Panc1 (cell line): ENCODE results near the gene ING2. TPM values are rescaled to one million over a fixed set of nuclear protein-coding genes. Genes with fewer than 3 reads are reported as not detected.
A peak's percentile ranks its signal among the peaks of the same experiment; 100 is the strongest.

Experiments used
- ATAC-seq: fragments of 200-7000 bp; cut with Tn5 transposase; 2 replicates; pipeline ENCODE4 v1.9.1; 2020; ENCODE audit warnings: mild to moderate bottlenecking, moderate library complexity
- BruUV-seq: library from RNA; stranded (reverse); fragments of 400-500 nt; replicated peaks from 2 replicates; lab custom pipeline; 2021; lab: Mats Ljungman, UMichigan
- CTCF ChIA-PET: fragments of 300-600 bp; sonication (Branson Sonifier 250); formaldehyde crosslinking; loops from one replicate; lab custom pipeline; 2022; ENCODE audit warnings: antibody characterized with exemption; lab: Charles Lee
- POLR2A ChIA-PET: fragments of 300-600 bp; sonication (Branson Sonifier 250); formaldehyde crosslinking; loops from one replicate; lab custom pipeline; 2022; ENCODE audit warnings: antibody characterized with exemption; lab: Charles Lee
- DNase-seq: peaks from one replicate; pipeline ENCODE4 v3.0.0-alpha.2; 2010; ENCODE audit warnings: low read depth, low spot score
- H3K27ac ChIP-seq: 2 replicates; pipeline ENCODE4 v1.5.1; 2011; ENCODE audit warnings: mild to moderate bottlenecking, low read length, inconsistent platforms
- H3K27me3 ChIP-seq: fragments of 200-500 bp; sonication (Bioruptor generic); 2 replicates; pipeline ENCODE4 v1.6.0; 2014; ENCODE audit warnings: low read length, inconsistent platforms; ENCODE audit not compliant: control insufficient read depth, insufficient read depth
- H3K36me3 ChIP-seq: fragments of 200-500 bp; sonication (Bioruptor generic); 2 replicates; pipeline ENCODE4 v1.5.1; 2014; ENCODE audit warnings: inconsistent platforms, mild to moderate bottlenecking, low read length, moderate library complexity; ENCODE audit not compliant: control insufficient read depth, insufficient read depth
- H3K4me1 ChIP-seq: 2 replicates; pipeline ENCODE4 v1.5.1; 2011; ENCODE audit warnings: inconsistent platforms, mild to moderate bottlenecking, low read length, moderate library complexity; ENCODE audit not compliant: control insufficient read depth, insufficient read depth
- H3K4me3 ChIP-seq, 2 experiments: 2 replicates each; pipeline ENCODE4 v1.5.1; 2011 to 2012; ENCODE audit warnings: low read depth in 2 of 2, low read length in 2 of 2, mild to moderate bottlenecking in 2 of 2, inconsistent platforms in 1 of 2, moderate library complexity in 1 of 2
- H3K9me3 ChIP-seq: fragments of 200-500 bp; sonication (Bioruptor generic); 2 replicates; pipeline ENCODE4 v1.5.1; 2014; ENCODE audit warnings: low read depth, mild to moderate bottlenecking, inconsistent platforms, low read length, moderate library complexity; ENCODE audit not compliant: control insufficient read depth, insufficient read depth
- POLR2AphosphoS5 ChIP-seq: IDR thresholded peaks from 2 replicates; pipeline ENCODE4 v1.6.1; 2012; ENCODE audit warnings: mild to moderate bottlenecking, low read depth, low read length, moderate library complexity
- SIN3A ChIP-seq: IDR thresholded peaks from 2 replicates; pipeline ENCODE4 v1.6.1; 2012; ENCODE audit warnings: low read depth, mild to moderate bottlenecking, low read length, moderate library complexity, borderline replicate concordance; ENCODE audit not compliant: insufficient read depth
- TCF7L2 ChIP-seq: IDR thresholded peaks from 2 replicates; pipeline ENCODE4 v1.6.1; 2011; ENCODE audit warnings: mild to moderate bottlenecking, low read depth, low read length, inconsistent platforms
- in situ Hi-C: cut with HindIII; loops from 2 replicates; pipeline ENCODE4 v1.10.0; 2016; ENCODE audit warnings: low sequenced_read_pairs, low pct_unique_long_range_greater_than_20kb
- intact Hi-C: fragments of 100-400 bp; cut with micrococcal nuclease; formaldehyde crosslinking; loops from one replicate; pipeline ENCODE4 v1.10.0; 2022; ENCODE audit not compliant: unreplicated experiment
- total RNA-seq: library from RNA; stranded (reverse); gene quantifications from one replicate; pipeline ENCODE4 v1.2.1, GENCODE V29; 2021; ENCODE audit not compliant: unreplicated experiment
- TF ChIP-seq, protein P1 (sequence below), 2 experiments: IDR thresholded peaks; 2 replicates each; pipeline ENCODE4 v1.6.1; 2011 to 2012; ENCODE audit warnings: low read depth in 2 of 2, control low read depth in 1 of 2, low read length in 1 of 2, mild to moderate bottlenecking in 1 of 2, moderate library complexity in 1 of 2; ENCODE audit not compliant: insufficient read depth in 1 of 2
- TF ChIP-seq, protein P2 (sequence below): fragments of 450-650 bp; IDR thresholded peaks from 2 replicates; pipeline ENCODE4 v1.5.1; 2017; ENCODE audit warnings: mild to moderate bottlenecking

Gene ING2
- total RNA-seq, 1 experiment from 2014 or later = 11.8 TPM

DNA sequence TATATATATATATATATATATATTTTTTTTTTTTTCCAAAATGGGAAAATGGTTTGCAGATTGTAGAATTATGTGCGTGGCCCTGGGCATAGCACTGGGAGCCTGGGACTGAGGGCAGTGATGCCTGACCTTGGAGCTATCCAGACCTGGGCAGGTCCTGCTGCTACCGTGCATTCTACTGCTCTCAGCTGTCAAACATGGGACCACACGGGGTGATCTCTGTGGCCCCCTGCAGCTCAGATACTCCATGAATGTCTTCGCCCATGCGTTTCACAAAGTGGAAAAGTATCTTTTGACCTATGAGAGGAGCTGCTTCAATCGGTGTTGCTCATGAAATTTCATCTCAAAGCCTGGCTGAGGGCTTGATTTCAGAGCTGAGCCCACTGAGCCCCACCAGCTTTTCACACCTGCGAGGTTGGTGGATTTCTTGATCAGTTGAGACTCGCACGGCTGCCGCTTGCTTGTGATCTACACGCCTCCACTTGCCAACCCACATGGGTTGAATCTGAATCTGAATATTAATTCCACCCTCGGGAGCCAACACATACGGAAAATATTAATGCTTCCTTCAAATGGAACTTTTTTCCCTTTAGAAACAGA, 35.7 kb downstream of the ING2 start:
- Histone ChIP-seq H3K4me3 (no peak overlapping the region), H3K27me3 (no peaks in the 10 kb centered on the region), H3K27ac (no peak overlapping the region), H3K4me1 (no peaks in the 10 kb centered on the region), H3K9me3 (no peaks in the 10 kb centered on the region), H3K36me3 (no peaks in the 10 kb centered on the region)
- ChIA-PET CTCF (no interaction called here), POLR2A (no interaction called here)
- TF ChIP-seq, protein P1, sequence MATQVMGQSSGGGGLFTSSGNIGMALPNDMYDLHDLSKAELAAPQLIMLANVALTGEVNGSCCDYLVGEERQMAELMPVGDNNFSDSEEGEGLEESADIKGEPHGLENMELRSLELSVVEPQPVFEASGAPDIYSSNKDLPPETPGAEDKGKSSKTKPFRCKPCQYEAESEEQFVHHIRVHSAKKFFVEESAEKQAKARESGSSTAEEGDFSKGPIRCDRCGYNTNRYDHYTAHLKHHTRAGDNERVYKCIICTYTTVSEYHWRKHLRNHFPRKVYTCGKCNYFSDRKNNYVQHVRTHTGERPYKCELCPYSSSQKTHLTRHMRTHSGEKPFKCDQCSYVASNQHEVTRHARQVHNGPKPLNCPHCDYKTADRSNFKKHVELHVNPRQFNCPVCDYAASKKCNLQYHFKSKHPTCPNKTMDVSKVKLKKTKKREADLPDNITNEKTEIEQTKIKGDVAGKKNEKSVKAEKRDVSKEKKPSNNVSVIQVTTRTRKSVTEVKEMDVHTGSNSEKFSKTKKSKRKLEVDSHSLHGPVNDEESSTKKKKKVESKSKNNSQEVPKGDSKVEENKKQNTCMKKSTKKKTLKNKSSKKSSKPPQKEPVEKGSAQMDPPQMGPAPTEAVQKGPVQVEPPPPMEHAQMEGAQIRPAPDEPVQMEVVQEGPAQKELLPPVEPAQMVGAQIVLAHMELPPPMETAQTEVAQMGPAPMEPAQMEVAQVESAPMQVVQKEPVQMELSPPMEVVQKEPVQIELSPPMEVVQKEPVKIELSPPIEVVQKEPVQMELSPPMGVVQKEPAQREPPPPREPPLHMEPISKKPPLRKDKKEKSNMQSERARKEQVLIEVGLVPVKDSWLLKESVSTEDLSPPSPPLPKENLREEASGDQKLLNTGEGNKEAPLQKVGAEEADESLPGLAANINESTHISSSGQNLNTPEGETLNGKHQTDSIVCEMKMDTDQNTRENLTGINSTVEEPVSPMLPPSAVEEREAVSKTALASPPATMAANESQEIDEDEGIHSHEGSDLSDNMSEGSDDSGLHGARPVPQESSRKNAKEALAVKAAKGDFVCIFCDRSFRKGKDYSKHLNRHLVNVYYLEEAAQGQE (IDR thresholded peaks at IDR 0.05; ENCODE audit: insufficient read depth in 1 of 2, low read depth in 2 of 2, low read length in 1 of 2) = no peak
- TF ChIP-seq, protein P2, sequence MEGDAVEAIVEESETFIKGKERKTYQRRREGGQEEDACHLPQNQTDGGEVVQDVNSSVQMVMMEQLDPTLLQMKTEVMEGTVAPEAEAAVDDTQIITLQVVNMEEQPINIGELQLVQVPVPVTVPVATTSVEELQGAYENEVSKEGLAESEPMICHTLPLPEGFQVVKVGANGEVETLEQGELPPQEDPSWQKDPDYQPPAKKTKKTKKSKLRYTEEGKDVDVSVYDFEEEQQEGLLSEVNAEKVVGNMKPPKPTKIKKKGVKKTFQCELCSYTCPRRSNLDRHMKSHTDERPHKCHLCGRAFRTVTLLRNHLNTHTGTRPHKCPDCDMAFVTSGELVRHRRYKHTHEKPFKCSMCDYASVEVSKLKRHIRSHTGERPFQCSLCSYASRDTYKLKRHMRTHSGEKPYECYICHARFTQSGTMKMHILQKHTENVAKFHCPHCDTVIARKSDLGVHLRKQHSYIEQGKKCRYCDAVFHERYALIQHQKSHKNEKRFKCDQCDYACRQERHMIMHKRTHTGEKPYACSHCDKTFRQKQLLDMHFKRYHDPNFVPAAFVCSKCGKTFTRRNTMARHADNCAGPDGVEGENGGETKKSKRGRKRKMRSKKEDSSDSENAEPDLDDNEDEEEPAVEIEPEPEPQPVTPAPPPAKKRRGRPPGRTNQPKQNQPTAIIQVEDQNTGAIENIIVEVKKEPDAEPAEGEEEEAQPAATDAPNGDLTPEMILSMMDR = no peak
- TF ChIP-seq POLR2AphosphoS5 (no peak), TCF7L2 (no peak), SIN3A (no peak)
- ATAC-seq = no peak
- in situ Hi-C loops (no loop called here), intact Hi-C loops (no loop called here)
- no peak for DNase-seq
- BruUV-seq = no TSS peak

DNA sequence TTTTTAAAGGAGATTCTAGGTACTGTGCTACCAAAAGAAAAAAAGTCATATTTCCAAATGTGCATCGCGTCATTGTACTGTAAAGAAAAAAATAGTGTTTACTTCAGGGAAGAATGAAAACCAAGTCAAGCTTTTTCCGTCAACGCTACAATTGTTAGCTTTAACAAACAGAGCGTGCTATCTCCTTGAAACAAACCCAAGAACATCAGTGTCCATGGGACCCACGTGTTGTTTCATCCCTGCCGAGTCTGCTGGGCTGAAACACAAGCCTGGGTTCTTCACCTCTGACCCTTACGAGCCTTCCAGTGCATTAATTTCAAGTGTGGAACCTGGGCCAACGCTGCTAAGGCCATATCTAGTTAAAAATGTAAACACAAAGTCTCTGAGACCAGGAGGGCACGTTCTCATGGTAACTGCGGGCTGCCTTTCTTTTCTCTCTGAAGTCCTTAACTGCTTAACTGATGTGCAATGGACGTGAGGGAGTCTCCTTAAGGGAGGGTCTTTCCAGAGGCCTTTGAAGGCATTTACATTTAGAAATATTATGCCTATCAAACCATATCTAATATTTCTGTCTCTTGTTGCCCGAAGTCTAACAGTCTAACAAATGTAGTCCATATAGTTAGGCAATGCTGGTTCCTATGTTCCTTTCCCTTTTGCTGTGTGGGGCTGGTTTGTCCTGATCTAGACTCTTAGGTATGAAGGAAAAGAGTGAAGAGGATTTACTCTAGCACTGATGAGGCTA, 36.3 kb downstream of the ING2 start:
- BruUV-seq = no TSS peak
- Histone ChIP-seq H3K4me3 (no peak overlapping the region), H3K36me3 (no peaks in the 10 kb centered on the region), H3K27ac (no peak overlapping the region), H3K27me3 (no peaks in the 10 kb centered on the region), H3K4me1 (no peaks in the 10 kb centered on the region), H3K9me3 (no peaks in the 10 kb centered on the region)
- ATAC-seq (peak; percentile 38; the same call in 1 of the 2 replicates), DNase-seq (no peak)
- ChIA-PET CTCF (interaction anchor here (0.5 kb wide), 1 partner anchor 63 kb away, joined by 3 read pairs; no protein-coding TSS in a partner anchor), POLR2A (no interaction called here)
- in situ Hi-C loops = no loop called here
- intact Hi-C loops = no loop called here
- TF ChIP-seq SIN3A = no peak
- TF ChIP-seq, protein P1 (IDR thresholded peaks at IDR 0.05; ENCODE audit: insufficient read depth in 1 of 2, low read depth in 2 of 2, low read length in 1 of 2) = no peak
- TF ChIP-seq, protein P2 = no peak
- TF ChIP-seq POLR2AphosphoS5 = no peak
- no peak for TF ChIP-seq TCF7L2
